PC-3 (cell line): ENCODE results near the gene PHAX. TPM values are rescaled to one million over a fixed set of nuclear protein-coding genes. Genes with fewer than 3 reads are reported as not detected.

Experiments used
- ATAC-seq: fragments of 200-7000 bp; cut with Tn5 transposase; 2 replicates; pipeline ENCODE4 v1.9.1; 2020; ENCODE audit warnings: mild to moderate bottlenecking, moderate library complexity
- BruUV-seq: library from RNA; stranded (reverse); fragments of 400-500 nt; replicated peaks from 2 replicates; lab custom pipeline; 2021; lab: Mats Ljungman, UMichigan
- CTCF ChIA-PET: fragments of 300-600 bp; sonication (Branson Sonifier 250); formaldehyde crosslinking; loops from one replicate; lab custom pipeline; 2022; ENCODE audit warnings: antibody characterized with exemption; lab: Charles Lee
- POLR2A ChIA-PET: fragments of 300-600 bp; sonication (Branson Sonifier 250); formaldehyde crosslinking; loops from one replicate; lab custom pipeline; 2022; ENCODE audit warnings: antibody characterized with exemption; ENCODE audit not compliant: unreplicated experiment; lab: Charles Lee
- DNase-seq: peaks from one replicate; pipeline ENCODE4 v3.0.0-alpha.2; 2015
- H2AFZ ChIP-seq: fragments of 300-600 bp; sonication (generic); 2 replicates; pipeline ENCODE4 v1.6.0; 2016; ENCODE audit warnings: antibody characterized with exemption, low read length
- H3F3A ChIP-seq: fragments of 300-600 bp; sonication (generic); one replicate; pipeline ENCODE4 v1.6.0; 2017; ENCODE audit warnings: antibody characterized with exemption, low read length, control low read depth, mild to moderate bottlenecking; ENCODE audit not compliant: unreplicated experiment
- H3K27ac ChIP-seq: fragments of 300-600 bp; sonication (generic); 2 replicates; pipeline ENCODE4 v1.5.1; 2016; ENCODE audit warnings: mild to moderate bottlenecking, low read length
- H3K27me3 ChIP-seq: fragments of 300-600 bp; sonication (generic); 2 replicates; pipeline ENCODE4 v1.6.1; 2016; ENCODE audit warnings: low read length, mixed read lengths
- H3K36me3 ChIP-seq: fragments of 300-600 bp; sonication (generic); 2 replicates; pipeline ENCODE4 v1.6.1; 2016; ENCODE audit warnings: low read depth, mixed run types, low read length, mixed read lengths
- H3K4me1 ChIP-seq: fragments of 300-600 bp; sonication (generic); 2 replicates; pipeline ENCODE4 v1.5.1; 2016; ENCODE audit warnings: low read length; ENCODE audit not compliant: insufficient read depth
- H3K4me2 ChIP-seq: fragments of 300-600 bp; sonication (generic); 2 replicates; pipeline ENCODE4 v1.6.0; 2016; ENCODE audit warnings: low read length
- H3K4me3 ChIP-seq: fragments of 300-600 bp; sonication (generic); 2 replicates; pipeline ENCODE4 v1.5.1; 2016; ENCODE audit warnings: mild to moderate bottlenecking, low read length, mixed read lengths
- H3K79me2 ChIP-seq: fragments of 300-600 bp; sonication (generic); 2 replicates; pipeline ENCODE4 v1.6.1; 2017; ENCODE audit warnings: low read length, mixed read lengths
- H3K9ac ChIP-seq: fragments of 300-600 bp; sonication (generic); 2 replicates; pipeline ENCODE4 v1.6.0; 2016; ENCODE audit warnings: mild to moderate bottlenecking, low read length
- H3K9me2 ChIP-seq: fragments of 300-600 bp; sonication (generic); replicated peaks from 2 replicates; pipeline ENCODE4 v1.6.1; 2016; ENCODE audit warnings: mixed run types, low read length, mixed read lengths
- H3K9me3 ChIP-seq: fragments of 300-600 bp; sonication (generic); 2 replicates; pipeline ENCODE4 v1.6.1; 2016; ENCODE audit warnings: low read length, mixed read lengths
- H4K20me1 ChIP-seq: fragments of 300-600 bp; sonication (generic); 2 replicates; pipeline ENCODE4 v1.6.1; 2016; ENCODE audit warnings: low read length, mixed read lengths
- CTCF ChIP-seq: fragments of 300-600 bp; sonication (generic); conservative IDR thresholded peaks from 2 replicates; pipeline ENCODE4 v1.5.1; 2017; ENCODE audit warnings: antibody characterized with exemption, low read depth, mild to moderate bottlenecking, low read length
- EZH2 ChIP-seq: fragments of 300-600 bp; sonication (generic); IDR thresholded peaks from one replicate; pipeline ENCODE4 v1.6.1; 2017; ENCODE audit warnings: antibody characterized with exemption, mild to moderate bottlenecking, low read length; ENCODE audit not compliant: unreplicated experiment
- EZH2phosphoT487 ChIP-seq: fragments of 300-600 bp; sonication (generic); IDR thresholded peaks from 2 replicates; pipeline ENCODE4 v1.6.1; 2018; ENCODE audit warnings: mild to moderate bottlenecking, antibody characterized with exemption, low read length, borderline replicate concordance
- intact Hi-C: fragments of 100-400 bp; cut with micrococcal nuclease; formaldehyde crosslinking; loops from 2 replicates; pipeline ENCODE4 v1.9.0; 2023
- total RNA-seq: library from RNA; depleted of rRNA; stranded (reverse); fragments of >200 nt; gene quantifications from 2 replicates; pipeline ENCODE4 v1.2.3, GENCODE V29; 2014

PHAX gene
- total RNA-seq, 1 experiment from 2014 or later: 40.3 TPM

GRCh38 chr5:126594748-126595485, 5.8 kb upstream of the PHAX start, which contains the start of gene ALDH7A1:
Gene ALDH7A1, minus strand, starts transcription at chr5:126595219. Its CDS starts 21 bp downstream, at chr5:126595198.
- ChIA-PET POLR2A (interaction anchor here (0.5 to 0.8 kb wide), 3 partner anchors 30 to 183 kb away, joined by 3 to 6 read pairs (median 4); no protein-coding TSS in a partner anchor), CTCF (interaction anchor here (0.5 to 1.2 kb wide), 2 partner anchors 46 to 56 kb away, joined by 7 to 8 read pairs; no protein-coding TSS in a partner anchor)
- Histone ChIP-seq H3K36me3 (peaks cover 3% of the 10 kb centered on the region), H3K27ac (peak within 1 kb of the TSS; percentile 49), H3K4me2 (peak within 1 kb of the TSS; percentile 88), H3K27me3 (no peaks in the 10 kb centered on the region), H3K4me3 (peak within 1 kb of the TSS; percentile 76), H3K4me1 (peaks cover 18% of the 10 kb centered on the region), H3K79me2 (peaks cover 36% of the 10 kb centered on the region), H4K20me1 (no peaks in the 10 kb centered on the region), H3F3A (peaks cover 3% of the 10 kb centered on the region), H3K9ac (peak within 1 kb of the TSS; percentile 79), H2AFZ (peak within 1 kb of the TSS; percentile 89), H3K9me3 (no peaks in the 10 kb centered on the region), H3K9me2 (no peaks in the 10 kb centered on the region)
- DNase-seq: peak; percentile 91
- BruUV-seq: TSS peak; percentile 58
- peak; percentile 59 for TF ChIP-seq CTCF
- TF ChIP-seq EZH2phosphoT487: no peak
- TF ChIP-seq EZH2: no peak
- peak; percentile 81 for ATAC-seq
- intact Hi-C loops: loop anchor here (1.0 to 10.0 kb wide), 4 partner anchors 53 to 256 kb away; partner anchors contain the start of gene GRAMD2B

- Histone ChIP-seq H2AFZ (peak overlapping the region; percentile 89), H3K79me2 (peaks cover 36% of the 10 kb centered on the region), H3F3A (peaks cover 3% of the 10 kb centered on the region), H3K9me2 (no peaks in the 10 kb centered on the region), H3K4me1 (peaks cover 21% of the 10 kb centered on the region), H3K27me3 (no peaks in the 10 kb centered on the region), H3K4me3 (peak overlapping the region; percentile 76), H3K9ac (0 out of 2 replicates have a peak overlapping the region, but pooled peaks have one; percentile 5), H3K36me3 (peaks cover 3% of the 10 kb centered on the region), H3K27ac (no peak overlapping the region), H3K4me2 (peak overlapping the region; percentile 88), H4K20me1 (no peaks in the 10 kb centered on the region), H3K9me3 (no peaks in the 10 kb centered on the region)
- ChIA-PET CTCF (interaction anchor here (0.5 to 1.2 kb wide), 2 partner anchors 47 to 57 kb away, joined by 7 to 8 read pairs; no protein-coding TSS in a partner anchor), POLR2A (interaction anchor here (0.5 kb wide), 1 partner anchor 29 kb away, joined by 4 read pairs; no protein-coding TSS in a partner anchor)
- no peak for ATAC-seq
- intact Hi-C loops: loop anchor here (1.0 to 10.0 kb wide), 4 partner anchors 53 to 256 kb away; partner anchors contain the start of gene GRAMD2B
- no peak for DNase-seq
- TF ChIP-seq CTCF: no peak
- no peak for TF ChIP-seq EZH2
- no peak for TF ChIP-seq EZH2phosphoT487
- BruUV-seq: no TSS peak
These were observed 5.2 kb upstream of the PHAX start for GRCh38 chr5:126595486-126596083.
